ENCODE data around the gene MAZ. TPM values are rescaled to one million over a fixed set of nuclear protein-coding genes. Genes with fewer than 3 reads are reported as not detected.

MAZ gene
- total and polyA plus RNA-seq, 2 of the 13 experiments (the other 11 are each of a cell fraction or from before 2014, with no cell fraction given) = 203 to 277 TPM

DNA sequence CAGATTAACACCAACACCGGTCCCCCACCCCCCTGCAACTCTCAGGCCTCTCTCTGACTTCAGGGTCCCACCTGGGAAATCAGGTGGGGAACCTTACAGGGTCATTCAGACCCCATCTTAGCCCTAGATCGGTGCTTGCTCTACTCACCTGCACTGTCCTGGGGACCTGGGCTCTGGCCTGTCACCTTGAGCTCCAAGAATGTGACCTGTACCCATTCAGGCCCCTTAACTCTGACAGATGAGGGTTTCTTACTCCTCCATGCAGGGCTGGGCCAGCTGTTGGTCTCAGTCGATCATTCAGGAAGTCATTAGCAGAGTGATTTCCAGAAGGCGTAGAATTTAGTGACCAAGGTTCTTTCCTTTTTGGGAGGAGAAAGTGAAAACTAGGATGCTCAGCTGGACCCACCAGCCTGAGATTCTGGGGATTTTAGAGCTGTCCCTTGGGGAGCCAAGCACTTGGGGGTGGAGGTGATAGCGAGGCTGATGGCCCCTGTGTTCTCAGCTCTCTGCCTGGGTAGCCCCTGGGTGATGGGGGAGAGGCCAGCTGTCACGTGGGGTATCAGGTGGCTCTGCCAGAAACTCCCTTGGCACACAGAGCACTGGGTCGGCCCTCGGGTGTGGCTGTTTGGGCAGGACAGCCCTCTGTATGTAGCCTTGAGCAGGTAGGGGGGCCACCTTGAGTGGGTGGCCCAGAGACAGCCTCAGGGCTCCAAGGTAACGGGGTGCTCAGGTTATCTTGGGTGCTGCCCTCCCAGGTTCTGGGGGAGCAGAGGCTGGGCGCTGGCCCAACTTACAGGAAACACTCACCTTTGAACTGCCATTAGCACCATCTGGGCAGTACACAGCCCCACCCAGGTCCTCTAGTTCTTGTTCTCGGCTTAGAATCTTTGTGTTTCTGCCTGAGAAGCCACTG, 14.7 kb downstream of the MAZ start (continued):
- TF ChIP-seq, protein P1, sequence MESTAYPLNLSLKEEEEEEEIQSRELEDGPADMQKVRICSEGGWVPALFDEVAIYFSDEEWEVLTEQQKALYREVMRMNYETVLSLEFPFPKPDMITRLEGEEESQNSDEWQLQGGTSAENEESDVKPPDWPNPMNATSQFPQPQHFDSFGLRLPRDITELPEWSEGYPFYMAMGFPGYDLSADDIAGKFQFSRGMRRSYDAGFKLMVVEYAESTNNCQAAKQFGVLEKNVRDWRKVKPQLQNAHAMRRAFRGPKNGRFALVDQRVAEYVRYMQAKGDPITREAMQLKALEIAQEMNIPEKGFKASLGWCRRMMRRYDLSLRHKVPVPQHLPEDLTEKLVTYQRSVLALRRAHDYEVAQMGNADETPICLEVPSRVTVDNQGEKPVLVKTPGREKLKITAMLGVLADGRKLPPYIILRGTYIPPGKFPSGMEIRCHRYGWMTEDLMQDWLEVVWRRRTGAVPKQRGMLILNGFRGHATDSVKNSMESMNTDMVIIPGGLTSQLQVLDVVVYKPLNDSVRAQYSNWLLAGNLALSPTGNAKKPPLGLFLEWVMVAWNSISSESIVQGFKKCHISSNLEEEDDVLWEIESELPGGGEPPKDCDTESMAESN (CRISPR knock-in tag; conservative IDR thresholded peaks at IDR 0.05) = 0 out of 2 replicates have a peak, but pooled peaks have one; percentile 19
- no peak for TF ChIP-seq ZNF260 (CRISPR knock-in tag; IDR thresholded peaks at IDR 0.05; ENCODE audit: borderline replicate concordance, low read depth)
- 0 out of 2 replicates have a peak, but pooled peaks have one; percentile 19 for TF ChIP-seq ZNF772 (CRISPR knock-in tag; IDR thresholded peaks at IDR 0.05)
- 0 out of 2 replicates have a peak, but pooled peaks have one; percentile 43 for TF ChIP-seq ZNF569 (CRISPR knock-in tag; IDR thresholded peaks at IDR 0.05; ENCODE audit: borderline replicate concordance)
- TF ChIP-seq, protein P2, sequence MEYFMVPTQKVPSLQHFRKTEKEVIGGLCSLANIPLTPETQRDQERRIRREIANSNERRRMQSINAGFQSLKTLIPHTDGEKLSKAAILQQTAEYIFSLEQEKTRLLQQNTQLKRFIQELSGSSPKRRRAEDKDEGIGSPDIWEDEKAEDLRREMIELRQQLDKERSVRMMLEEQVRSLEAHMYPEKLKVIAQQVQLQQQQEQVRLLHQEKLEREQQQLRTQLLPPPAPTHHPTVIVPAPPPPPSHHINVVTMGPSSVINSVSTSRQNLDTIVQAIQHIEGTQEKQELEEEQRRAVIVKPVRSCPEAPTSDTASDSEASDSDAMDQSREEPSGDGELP (IDR thresholded peaks at IDR 0.05; ENCODE audit: borderline replicate concordance, low read depth) = 0 out of 2 replicates have a peak, but pooled peaks have one; percentile 8
- 0 out of 2 replicates have a peak, but pooled peaks have one; percentile 13 for TF ChIP-seq RFXAP (CRISPR knock-in tag; IDR thresholded peaks at IDR 0.05; ENCODE audit: borderline replicate concordance)
- TF ChIP-seq, protein P3, sequence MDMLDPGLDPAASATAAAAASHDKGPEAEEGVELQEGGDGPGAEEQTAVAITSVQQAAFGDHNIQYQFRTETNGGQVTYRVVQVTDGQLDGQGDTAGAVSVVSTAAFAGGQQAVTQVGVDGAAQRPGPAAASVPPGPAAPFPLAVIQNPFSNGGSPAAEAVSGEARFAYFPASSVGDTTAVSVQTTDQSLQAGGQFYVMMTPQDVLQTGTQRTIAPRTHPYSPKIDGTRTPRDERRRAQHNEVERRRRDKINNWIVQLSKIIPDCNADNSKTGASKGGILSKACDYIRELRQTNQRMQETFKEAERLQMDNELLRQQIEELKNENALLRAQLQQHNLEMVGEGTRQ (IDR thresholded peaks at IDR 0.05; ENCODE audit: low read depth, low read length) = peak; percentile 82
- TF ChIP-seq, protein P3 (CRISPR knock-in tag; IDR thresholded peaks at IDR 0.05; ENCODE audit: borderline replicate concordance) = peak; percentile 46; the same call in 1 of the 2 replicates
- TF ChIP-seq, protein P4, sequence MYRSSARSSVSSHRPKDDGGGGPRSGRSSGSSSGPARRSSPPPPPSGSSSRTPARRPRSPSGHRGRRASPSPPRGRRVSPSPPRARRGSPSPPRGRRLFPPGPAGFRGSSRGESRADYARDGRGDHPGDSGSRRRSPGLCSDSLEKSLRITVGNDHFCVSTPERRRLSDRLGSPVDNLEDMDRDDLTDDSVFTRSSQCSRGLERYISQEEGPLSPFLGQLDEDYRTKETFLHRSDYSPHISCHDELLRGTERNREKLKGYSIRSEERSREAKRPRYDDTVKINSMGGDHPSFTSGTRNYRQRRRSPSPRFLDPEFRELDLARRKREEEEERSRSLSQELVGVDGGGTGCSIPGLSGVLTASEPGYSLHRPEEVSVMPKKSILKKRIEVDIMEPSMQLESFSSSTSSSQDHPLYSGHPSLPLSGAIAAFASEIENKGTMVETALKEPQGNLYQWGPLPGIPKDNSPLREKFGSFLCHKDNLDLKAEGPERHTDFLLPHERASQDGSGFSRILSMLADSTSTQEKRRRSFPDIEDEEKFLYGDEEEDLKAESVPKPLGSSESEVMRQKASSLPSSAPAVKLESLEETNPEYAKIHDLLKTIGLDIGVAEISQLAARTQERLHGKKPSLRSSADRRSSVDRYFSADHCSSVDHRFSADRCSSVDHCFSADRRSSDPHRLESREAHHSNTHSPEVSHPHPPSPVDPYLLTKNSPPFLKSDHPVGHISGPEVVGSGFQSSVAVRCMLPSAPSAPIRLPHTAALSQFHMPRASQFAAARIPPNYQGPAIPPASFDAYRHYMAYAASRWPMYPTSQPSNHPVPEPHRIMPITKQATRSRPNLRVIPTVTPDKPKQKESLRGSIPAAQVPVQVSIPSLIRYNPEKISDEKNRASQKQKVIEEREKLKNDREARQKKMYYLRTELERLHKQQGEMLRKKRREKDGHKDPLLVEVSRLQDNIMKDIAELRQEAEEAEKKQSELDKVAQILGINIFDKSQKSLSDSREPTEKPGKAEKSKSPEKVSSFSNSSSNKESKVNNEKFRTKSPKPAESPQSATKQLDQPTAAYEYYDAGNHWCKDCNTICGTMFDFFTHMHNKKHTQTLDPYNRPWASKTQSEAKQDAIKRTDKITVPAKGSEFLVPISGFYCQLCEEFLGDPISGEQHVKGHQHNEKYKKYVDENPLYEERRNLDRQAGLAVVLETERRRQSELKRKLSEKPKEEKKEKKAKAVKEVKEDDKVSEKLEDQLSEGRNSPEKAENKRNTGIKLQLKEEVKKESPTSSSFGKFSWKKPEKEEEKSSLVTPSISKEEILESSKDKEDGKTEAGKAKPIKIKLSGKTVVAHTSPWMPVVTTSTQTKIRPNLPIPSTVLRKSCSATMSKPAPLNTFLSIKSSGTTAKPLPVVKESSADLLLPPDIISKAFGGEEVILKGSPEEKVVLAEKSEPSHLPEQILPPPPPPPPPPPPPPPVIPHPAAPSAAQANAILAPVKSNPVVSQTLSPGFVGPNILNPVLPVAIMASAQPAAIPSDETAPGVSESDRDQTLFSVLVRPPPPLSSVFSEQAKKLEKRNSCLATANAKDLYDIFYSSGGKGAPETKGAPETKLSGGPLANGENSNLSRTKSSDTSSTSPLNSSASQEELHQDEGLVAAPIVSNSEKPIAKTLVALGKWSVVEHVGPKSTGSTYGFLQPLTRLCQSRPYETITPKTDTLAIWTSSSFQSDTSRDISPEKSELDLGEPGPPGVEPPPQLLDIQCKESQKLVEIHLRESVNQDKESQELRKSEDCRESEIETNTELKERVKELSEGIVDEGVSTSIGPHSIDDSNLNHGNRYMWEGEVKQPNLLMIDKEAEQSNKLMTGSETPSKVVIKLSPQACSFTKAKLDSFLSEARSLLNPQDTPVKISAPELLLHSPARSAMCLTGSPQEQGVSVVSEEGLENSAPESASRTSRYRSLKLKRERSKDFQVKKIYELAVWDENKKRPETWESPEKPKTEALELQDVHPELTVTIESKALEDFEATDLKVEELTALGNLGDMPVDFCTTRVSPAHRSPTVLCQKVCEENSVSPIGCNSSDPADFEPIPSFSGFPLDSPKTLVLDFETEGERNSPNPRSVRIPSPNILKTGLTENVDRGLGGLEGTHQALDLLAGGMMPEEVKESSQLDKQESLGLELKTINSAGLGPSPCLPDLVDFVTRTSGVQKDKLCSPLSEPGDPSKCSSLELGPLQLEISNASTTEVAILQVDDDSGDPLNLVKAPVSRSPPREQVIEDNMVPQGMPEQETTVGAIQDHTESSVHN (CRISPR knock-in tag; IDR thresholded peaks at IDR 0.05) = peak; percentile 39; the same call in 1 of the 2 replicates
- no peak for TF ChIP-seq HOXA5 (CRISPR knock-in tag; IDR thresholded peaks at IDR 0.05)

All from HepG2 (cell line).